Forelimb muscle (tissue), 1 donor: ENCODE results near the gene GNAQ. TPM values are rescaled to one million over a fixed set of nuclear protein-coding genes. Genes with fewer than 3 reads are reported as not detected.

Experiments used
- DNase-seq: peaks from one replicate; pipeline ENCODE4 v3.0.0-alpha.2; 2013; ENCODE audit warnings: low read depth
- polyA plus RNA-seq: library from polyadenylated mRNA; unstranded; fragments of 120-200 nt; gene quantifications from one replicate; pipeline ENCODE4 v1.2.1, GENCODE V29; 2013; ENCODE audit not compliant: insufficient read length

The GNAQ gene
- polyA plus RNA-seq, 1 donor, result 27.5 TPM

- DNase-seq, result no peak
Observed at GRCh38 chr9:78003730-78004129, 27.9 kb downstream of the GNAQ start.

- no peak for DNase-seq
Observed at GRCh38 chr9:78001946-78002731, 29.5 kb downstream of the GNAQ start.

GRCh38 chr9:78000221-78000620, 31.4 kb downstream of the GNAQ start:
- DNase-seq, result no peak

- DNase-seq, result no peak
Observed at GRCh38 chr9:77999231-77999631, 32.4 kb downstream of the GNAQ start.

- DNase-seq, result no peak
Observed at GRCh38 chr9:77997611-77998284, 33.9 kb downstream of the GNAQ start.

GRCh38 chr9:77996696-77997095, 34.9 kb downstream of the GNAQ start:
- DNase-seq, result no peak

GRCh38 chr9:77991191-77991590, 40.4 kb downstream of the GNAQ start:
- DNase-seq, result no peak

- no peak for DNase-seq
Observed at GRCh38 chr9:77989909-77990308, 41.7 kb downstream of the GNAQ start.

GRCh38 chr9:77989458-77989857, 42.2 kb downstream of the GNAQ start:
- no peak for DNase-seq

- no peak for DNase-seq
Observed at GRCh38 chr9:77988630-77989029, 43.0 kb downstream of the GNAQ start.

- no peak for DNase-seq
Observed at GRCh38 chr9:77987880-77988525, 43.6 kb downstream of the GNAQ start.

GRCh38 chr9:77987081-77987656, 44.4 kb downstream of the GNAQ start:
- no peak for DNase-seq

GRCh38 chr9:77985996-77986395, 45.6 kb downstream of the GNAQ start:
- DNase-seq, result no peak

GRCh38 chr9:77983320-77983662, 48.3 kb downstream of the GNAQ start:
- DNase-seq, result no peak

GRCh38 chr9:77982581-77983319, 48.9 kb downstream of the GNAQ start:
- no peak for DNase-seq

- DNase-seq, result no peak
Observed at GRCh38 chr9:77981907-77982306, 49.7 kb downstream of the GNAQ start.

GRCh38 chr9:77981332-77981731, 50.3 kb downstream of the GNAQ start:
- DNase-seq, result no peak

- DNase-seq, result no peak
Observed at GRCh38 chr9:77980622-77981021, 51.0 kb downstream of the GNAQ start.

GRCh38 chr9:77978086-77978781, 53.4 kb downstream of the GNAQ start:
- no peak for DNase-seq

GRCh38 chr9:77977210-77977611, 54.4 kb downstream of the GNAQ start:
- DNase-seq, result no peak

GRCh38 chr9:77975806-77976205, 55.8 kb downstream of the GNAQ start:
- DNase-seq, result no peak
